GM12872 (cell line): ENCODE measurements around the gene KMT2A.

ENCODE experiments used
- TF ChIP-seq, protein P1 (sequence below): IDR thresholded peaks from 3 replicates; pipeline ENCODE4 v1.5.1; 2011; ENCODE audit warnings: low read depth, mild to moderate bottlenecking, low read length, moderate library complexity; ENCODE audit not compliant: insufficient read depth

The KMT2A gene

GRCh38 chr11:118418766-118419165 is 17.5 kb upstream of the KMT2A start:
- TF ChIP-seq, protein P1, sequence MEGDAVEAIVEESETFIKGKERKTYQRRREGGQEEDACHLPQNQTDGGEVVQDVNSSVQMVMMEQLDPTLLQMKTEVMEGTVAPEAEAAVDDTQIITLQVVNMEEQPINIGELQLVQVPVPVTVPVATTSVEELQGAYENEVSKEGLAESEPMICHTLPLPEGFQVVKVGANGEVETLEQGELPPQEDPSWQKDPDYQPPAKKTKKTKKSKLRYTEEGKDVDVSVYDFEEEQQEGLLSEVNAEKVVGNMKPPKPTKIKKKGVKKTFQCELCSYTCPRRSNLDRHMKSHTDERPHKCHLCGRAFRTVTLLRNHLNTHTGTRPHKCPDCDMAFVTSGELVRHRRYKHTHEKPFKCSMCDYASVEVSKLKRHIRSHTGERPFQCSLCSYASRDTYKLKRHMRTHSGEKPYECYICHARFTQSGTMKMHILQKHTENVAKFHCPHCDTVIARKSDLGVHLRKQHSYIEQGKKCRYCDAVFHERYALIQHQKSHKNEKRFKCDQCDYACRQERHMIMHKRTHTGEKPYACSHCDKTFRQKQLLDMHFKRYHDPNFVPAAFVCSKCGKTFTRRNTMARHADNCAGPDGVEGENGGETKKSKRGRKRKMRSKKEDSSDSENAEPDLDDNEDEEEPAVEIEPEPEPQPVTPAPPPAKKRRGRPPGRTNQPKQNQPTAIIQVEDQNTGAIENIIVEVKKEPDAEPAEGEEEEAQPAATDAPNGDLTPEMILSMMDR: no peak

DNA sequence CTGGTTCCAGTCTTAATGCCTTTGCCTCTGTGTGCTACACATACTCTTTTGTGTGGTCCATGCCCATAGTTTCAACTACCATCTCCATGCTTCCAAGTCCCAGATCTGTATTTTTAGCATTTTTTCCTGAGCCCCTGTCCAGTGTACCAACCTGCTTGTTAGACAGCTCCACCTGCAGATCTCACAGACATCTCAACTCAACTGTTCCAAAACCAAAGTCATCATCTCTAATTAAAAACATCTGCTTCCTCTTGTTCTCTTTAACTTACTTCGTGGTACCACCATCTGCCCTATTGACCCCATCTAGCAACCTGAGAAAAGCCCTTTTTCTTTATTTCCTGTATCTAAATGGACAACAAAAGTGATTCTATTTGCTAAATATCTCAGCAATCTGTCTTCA is 8.6 kb upstream of the KMT2A start:
- TF ChIP-seq, protein P1: no peak

- TF ChIP-seq, protein P1: no peak
Observed at GRCh38 chr11:118430956-118431355, 5.3 kb upstream of the KMT2A start.

GRCh38 chr11:118434123-118434552 is 2.2 kb upstream of the KMT2A start:
- TF ChIP-seq, protein P1: no peak

GRCh38 chr11:118434553-118435289 is 1.6 kb upstream of the KMT2A start:
- TF ChIP-seq, protein P1: peak; percentile 33; the same call in 1 of the 3 replicates

- TF ChIP-seq, protein P1: no peak
Observed at GRCh38 chr11:118435290-118435892, 901 bp upstream of the KMT2A start.

DNA sequence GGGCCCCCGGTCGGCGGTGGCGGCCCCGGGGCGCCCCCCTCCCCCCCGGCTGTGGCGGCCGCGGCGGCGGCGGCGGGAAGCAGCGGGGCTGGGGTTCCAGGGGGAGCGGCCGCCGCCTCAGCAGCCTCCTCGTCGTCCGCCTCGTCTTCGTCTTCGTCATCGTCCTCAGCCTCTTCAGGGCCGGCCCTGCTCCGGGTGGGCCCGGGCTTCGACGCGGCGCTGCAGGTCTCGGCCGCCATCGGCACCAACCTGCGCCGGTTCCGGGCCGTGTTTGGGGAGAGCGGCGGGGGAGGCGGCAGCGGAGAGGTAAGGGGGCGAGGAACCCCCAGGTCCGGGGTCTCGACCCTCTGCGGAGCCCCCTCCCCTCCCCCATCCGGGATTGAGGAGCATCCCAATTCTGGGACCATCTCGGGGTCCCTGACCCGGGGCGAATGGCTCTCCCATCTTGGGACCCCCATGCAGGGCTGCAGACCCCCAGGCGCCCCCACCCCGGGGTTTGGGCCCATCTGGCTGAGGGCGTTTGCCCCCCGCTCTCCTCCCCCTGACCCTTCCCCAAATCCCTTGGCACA is 431 bp downstream of the KMT2A start:
- TF ChIP-seq, protein P1: no peak
